SH-SY5Y (cell line): ENCODE measurements around the gene VAMP4.

Source experiments
- GATA2 ChIP-seq: IDR thresholded peaks from 2 replicates; pipeline ENCODE4 v1.6.1; 2011; ENCODE audit warnings: mild to moderate bottlenecking, low read depth, low read length
- GATA3 ChIP-seq: IDR thresholded peaks from 2 replicates; pipeline ENCODE4 v1.6.1; 2011; ENCODE audit warnings: low read depth, mild to moderate bottlenecking, low read length, moderate library complexity

GRCh38 chr1:171668372-171668771, 73.5 kb downstream of the VAMP4 start:
- TF ChIP-seq GATA3 (no peak), GATA2 (no peak)
